Measurements from ENCODE around the gene CCL25. TPM values are rescaled to one million over a fixed set of nuclear protein-coding genes. Genes with fewer than 3 reads are reported as not detected.

Gene CCL25
- total and polyA plus RNA-seq, 2 of the 13 experiments (the other 11 are each of a cell fraction or from before 2014, with no cell fraction given), result not detected

DNA sequence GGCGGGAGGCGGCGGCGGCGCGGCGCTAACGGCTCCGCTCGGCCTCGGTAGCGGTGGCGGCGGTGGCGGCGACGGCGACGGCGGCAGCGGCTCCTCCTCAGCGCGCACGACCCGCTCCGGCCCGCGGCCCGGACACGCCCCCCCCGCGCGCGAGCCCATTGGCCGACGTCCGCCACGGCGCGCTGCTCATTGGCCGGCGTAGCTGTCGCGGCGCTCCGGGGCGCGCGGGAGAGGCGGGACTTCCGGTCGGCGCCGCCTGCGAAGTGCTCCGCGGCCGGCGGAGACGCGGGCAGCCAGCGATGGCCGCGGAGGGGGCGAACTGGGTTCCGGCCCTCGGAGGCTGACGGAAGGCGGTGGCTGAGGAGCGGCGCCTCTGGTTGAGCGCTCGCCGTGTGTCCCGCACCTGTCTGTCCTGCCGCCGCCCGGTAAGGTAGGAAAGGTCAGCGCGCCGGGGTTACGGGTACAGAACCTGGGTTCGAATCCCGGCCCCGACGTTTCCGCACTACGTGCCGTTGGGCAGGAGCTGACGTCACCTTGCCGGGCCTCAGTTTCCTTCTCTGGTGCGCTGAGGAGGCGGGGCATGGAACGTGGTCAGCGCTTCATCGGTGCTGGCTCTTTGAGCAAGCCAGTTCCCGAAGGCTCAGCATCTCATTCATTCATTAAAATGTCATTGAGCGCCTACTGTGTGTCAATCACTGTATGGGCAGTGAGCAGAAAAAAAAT lies 46.9 kb upstream of the CCL25 start, which contains the start of gene ELAVL1 (continued):
- TF ChIP-seq ZNF362 (CRISPR knock-in tag; IDR thresholded peaks at IDR 0.05; ENCODE audit: borderline replicate concordance) (no peak), CCDC6 (CRISPR knock-in tag; IDR thresholded peaks at IDR 0.05) (no peak), TAF1 (CRISPR knock-in tag; IDR thresholded peaks at IDR 0.05) (peak; percentile 85), HDAC6 (IDR thresholded peaks at IDR 0.05; ENCODE audit: low read depth, low read length) (no peak), MIER3 (CRISPR knock-in tag; IDR thresholded peaks at IDR 0.05; ENCODE audit: borderline replicate concordance) (no peak), NFYB (CRISPR knock-in tag; IDR thresholded peaks at IDR 0.05) (peak; percentile 81), ZNF569 (CRISPR knock-in tag; IDR thresholded peaks at IDR 0.05; ENCODE audit: borderline replicate concordance) (no peak), CREBL2 (CRISPR knock-in tag; IDR thresholded peaks at IDR 0.05; ENCODE audit: borderline replicate concordance) (no peak), ZNF547 (CRISPR knock-in tag; IDR thresholded peaks at IDR 0.05) (peak; percentile 84), BRF2 (CRISPR knock-in tag; IDR thresholded peaks at IDR 0.05) (no peak), MXD4 (CRISPR knock-in tag; IDR thresholded peaks at IDR 0.05) (peak; percentile 54; the same call in 1 of the 2 replicates), ZNF768 (CRISPR knock-in tag; IDR thresholded peaks at IDR 0.05) (peak; percentile 71; the same call in 1 of the 2 replicates), ZNF781 (CRISPR knock-in tag; IDR thresholded peaks at IDR 0.05; ENCODE audit: borderline replicate concordance, not compliant biosample characterization) (no peak), E2F1 (CRISPR knock-in tag; IDR thresholded peaks at IDR 0.05) (peak; percentile 25; the same call in 1 of the 2 replicates), ZSCAN20 (CRISPR knock-in tag; IDR thresholded peaks at IDR 0.05; ENCODE audit: borderline replicate concordance) (peak; percentile 59; the same call in 1 of the 2 replicates), MED1 (CRISPR knock-in tag; IDR thresholded peaks at IDR 0.05) (no peak), ZEB1 (IDR thresholded peaks at IDR 0.05; ENCODE audit: insufficient replicate concordance, low read depth) (no peak), REXO4 (CRISPR knock-in tag; IDR thresholded peaks at IDR 0.05; ENCODE audit: borderline replicate concordance) (no peak), KDM5B (CRISPR knock-in tag; IDR thresholded peaks at IDR 0.05; ENCODE audit: borderline replicate concordance) (peak; percentile 82), ZNF83 (CRISPR knock-in tag; IDR thresholded peaks at IDR 0.05; ENCODE audit: borderline replicate concordance) (no peak), FOXK1 (CRISPR knock-in tag; IDR thresholded peaks at IDR 0.05; ENCODE audit: borderline replicate concordance, low read depth) (no peak)
- TF ChIP-seq, protein P1, sequence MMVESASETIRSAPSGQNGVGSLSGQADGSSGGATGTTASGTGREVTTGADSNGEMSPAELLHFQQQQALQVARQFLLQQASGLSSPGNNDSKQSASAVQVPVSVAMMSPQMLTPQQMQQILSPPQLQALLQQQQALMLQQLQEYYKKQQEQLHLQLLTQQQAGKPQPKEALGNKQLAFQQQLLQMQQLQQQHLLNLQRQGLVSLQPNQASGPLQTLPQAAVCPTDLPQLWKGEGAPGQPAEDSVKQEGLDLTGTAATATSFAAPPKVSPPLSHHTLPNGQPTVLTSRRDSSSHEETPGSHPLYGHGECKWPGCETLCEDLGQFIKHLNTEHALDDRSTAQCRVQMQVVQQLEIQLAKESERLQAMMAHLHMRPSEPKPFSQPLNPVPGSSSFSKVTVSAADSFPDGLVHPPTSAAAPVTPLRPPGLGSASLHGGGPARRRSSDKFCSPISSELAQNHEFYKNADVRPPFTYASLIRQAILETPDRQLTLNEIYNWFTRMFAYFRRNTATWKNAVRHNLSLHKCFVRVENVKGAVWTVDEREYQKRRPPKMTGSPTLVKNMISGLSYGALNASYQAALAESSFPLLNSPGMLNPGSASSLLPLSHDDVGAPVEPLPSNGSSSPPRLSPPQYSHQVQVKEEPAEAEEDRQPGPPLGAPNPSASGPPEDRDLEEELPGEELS (CRISPR knock-in tag; IDR thresholded peaks at IDR 0.05), result peak; percentile 22; the same call in 1 of the 2 replicates

Data from HepG2 (cell line).